ENCODE measurements around the gene CDK4.
"Not testable (repeated sequence)": the region's sequence is repeated elsewhere in the genome, so short reads cannot be mapped to it uniquely, and the experiment has no call there.

Gene CDK4

GRCh38 chr12:57724003-57724935 lies 27.8 kb downstream of the CDK4 start:
- DNase-seq, result no peak

DNA sequence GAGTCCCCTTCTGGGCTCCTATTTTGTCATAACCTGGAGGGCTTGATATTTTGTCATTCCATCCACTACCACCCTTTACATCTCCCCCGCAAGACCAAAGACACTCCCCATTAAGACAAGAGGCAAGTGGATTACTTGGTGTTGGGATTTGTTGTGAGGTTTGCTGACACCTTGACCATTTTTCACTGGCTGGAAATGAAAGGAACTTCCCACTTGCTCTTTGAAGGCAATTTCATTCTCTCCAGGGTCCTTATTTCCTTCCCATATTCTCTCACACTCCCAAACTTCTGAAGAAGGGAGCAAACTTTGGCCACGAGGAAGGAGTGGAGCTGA lies 28.5 kb downstream of the CDK4 start:
- no peak for DNase-seq

DNA sequence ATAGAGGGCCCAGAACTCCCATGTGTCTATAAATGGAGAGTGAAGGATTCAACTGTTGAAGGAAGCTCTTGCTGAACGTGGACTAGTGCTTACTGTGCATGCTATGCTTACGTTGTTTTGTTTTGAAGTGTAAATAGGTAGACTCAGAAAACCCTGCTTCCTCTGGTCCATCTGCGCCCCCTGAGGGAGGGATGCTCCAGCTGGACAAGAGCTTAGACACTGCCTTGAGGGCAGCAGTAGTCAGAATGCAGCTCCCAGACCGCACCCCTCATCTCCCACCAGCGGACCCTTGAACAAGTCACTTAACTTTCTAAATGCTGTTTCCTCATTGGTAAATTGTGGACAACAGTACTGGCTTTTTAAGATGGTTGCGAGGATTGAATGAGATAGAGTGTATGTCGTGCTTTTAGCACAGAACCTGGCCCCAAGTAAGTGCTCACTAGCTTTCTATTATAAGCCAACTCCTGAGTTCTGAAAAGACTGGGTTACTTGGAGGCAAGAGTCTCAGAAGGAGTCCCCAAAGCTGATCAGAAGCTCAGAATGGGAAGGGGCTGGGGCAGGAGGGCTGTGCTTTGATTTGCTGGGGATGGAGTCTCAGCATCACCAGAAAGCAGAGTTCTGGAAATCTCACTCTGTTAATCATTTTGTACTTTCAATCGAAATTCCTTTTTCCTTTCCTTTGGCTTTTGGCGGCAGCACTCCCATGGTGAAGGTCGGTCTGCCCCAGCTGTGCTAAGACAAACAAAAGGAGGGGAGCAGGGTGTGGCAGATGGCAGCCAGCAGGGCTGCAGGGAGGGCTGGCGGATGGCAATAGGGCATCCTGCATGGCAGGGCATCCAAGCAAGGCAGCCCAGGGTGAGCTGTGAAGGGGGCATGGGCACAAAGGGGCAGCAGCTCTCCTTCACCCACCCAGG lies 29.1 kb downstream of the CDK4 start:
- DNase-seq, result no peak

DNA sequence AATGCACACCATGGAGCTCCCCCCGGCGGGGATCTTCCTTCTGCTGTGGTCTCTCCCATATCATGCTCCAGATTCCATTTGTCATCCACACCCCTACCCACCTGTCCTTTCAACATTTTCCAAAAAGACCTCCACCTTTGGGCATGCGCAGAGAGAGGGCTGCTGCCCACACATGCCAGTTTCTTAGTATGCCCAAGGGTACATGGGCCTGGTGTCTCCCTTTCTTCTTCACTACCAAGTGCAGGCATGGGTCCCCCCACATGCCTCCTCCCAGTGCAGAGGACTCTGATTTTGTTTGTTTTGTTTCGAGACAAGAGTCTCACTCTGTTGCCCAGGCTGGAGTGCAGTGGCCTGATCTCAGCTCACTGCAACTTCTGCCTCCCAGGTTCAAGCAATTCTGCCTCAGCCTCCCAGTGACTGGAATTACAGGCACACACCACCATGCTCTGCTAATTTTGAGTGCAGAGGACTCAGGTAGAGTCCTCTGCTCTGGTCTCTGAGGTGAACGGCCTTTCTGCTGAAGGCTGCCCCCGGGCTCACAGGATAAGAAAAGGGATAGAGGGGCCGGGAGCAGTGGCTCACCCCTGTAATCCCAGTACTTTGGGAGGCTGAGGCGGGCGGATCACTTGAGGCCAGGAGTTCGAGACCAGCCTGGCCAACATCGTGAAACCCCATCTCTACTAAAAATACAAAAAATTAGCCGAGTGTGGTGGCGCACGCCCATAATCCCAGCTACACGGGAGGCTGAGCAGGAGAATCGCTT lies 30.1 kb downstream of the CDK4 start:
- not testable (repeated sequence) for DNase-seq

DNA sequence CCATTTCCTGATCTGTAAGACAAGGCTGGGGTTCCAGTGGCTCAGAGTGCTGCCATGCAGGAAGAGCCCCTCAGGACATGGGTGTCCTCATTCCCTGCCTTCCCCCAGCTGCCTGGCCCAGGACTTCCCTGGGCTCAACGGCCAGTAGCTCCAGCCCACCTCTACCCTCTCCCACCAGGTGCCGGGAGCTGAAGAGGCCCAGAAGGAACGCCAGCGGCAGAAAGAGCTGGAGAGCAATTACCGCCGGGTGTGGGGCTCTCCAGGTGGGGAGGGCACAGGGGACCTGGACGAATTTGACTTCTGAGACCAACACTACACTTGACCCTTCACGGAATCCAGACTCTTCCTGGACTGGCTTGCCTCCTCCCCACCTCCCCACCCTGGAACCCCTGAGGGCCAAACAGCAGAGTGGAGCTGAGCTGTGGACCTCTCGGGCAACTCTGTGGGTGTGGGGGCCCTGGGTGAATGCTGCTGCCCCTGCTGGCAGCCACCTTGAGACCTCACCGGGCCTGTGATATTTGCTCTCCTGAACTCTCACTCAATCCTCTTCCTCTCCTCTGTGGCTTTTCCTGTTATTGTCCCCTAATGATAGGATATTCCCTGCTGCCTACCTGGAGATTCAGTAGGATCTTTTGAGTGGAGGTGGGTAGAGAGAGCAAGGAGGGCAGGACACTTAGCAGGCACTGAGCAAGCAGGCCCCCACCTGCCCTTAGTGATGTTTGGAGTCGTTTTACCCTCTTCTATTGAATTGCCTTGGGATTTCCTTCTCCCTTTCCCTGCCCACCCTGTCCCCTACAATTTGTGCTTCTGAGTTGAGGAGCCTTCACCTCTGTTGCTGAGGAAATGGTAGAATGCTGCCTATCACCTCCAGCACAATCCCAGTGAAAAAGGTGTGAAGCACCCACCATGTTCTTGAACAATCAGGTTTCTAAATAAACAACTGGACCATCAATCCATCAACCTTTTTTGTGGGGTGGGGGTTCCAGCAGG lies 31.2 kb downstream of the CDK4 start:
- no peak for DNase-seq

DNA sequence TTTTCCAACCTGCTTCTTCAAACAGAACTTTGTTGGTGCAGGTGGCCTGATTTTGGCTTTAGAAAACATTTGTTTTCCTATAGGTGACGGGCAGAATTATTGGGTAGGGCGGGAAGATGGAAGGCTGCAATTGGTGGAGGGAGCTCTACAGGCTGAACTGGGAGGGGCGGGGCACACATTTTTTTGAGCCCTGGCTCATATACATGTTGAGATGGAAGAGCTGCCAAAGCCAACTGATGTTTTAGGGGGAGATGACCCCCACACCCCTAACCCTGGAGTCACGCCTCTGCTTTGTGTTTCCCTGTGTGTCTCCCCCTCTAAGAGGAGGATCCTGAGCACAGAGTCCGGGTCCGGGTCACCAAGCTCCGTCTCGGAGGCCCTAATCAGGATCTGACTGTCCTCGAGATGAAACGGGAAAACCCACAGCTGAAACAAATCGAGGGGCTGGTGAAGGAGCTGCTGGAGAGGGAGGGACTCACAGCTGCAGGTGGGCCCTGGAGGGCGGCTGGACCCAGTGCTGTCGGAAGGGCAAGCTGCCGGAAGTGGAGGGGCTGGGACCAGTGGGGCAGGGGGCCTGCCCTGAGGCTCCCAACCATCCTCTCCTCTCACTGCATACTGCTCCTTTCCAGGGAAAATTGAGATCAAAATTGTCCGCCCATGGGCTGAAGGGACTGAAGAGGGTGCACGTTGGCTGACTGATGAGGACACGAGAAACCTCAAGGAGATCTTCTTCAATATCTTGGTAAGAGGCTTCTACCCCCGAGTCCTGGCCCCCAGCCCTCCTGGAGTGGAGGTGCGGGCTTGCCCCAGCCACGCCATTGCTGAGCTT lies 32.1 kb downstream of the CDK4 start:
- DNase-seq, result no peak

- DNase-seq, result no peak
Measured at GRCh38 chr12:57718641-57719528, 33.2 kb downstream of the CDK4 start.

- DNase-seq, result no peak
Measured at GRCh38 chr12:57717846-57718640, 34.1 kb downstream of the CDK4 start.

GRCh38 chr12:57717131-57717530 lies 35.0 kb downstream of the CDK4 start:
- DNase-seq, result no peak

DNA sequence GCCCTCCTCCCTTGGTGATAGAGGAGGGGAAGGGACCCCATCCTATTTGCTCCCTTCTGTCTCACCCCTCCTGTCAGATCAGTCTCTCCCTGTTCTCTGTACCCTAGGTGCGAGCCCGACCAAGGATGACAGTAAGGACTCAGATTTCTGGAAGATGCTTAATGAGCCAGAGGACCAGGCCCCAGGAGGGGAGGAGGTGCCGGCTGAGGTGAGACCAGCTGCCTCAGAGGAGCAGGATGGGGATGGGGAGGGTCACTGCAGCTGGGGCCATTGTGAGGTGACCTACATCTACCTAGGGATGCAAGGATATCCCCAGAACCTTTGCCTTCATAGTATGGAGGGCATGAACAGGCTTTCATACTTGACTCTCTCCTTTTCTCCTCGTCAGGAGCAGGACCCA lies 35.8 kb downstream of the CDK4 start:
- no peak for DNase-seq

DNA sequence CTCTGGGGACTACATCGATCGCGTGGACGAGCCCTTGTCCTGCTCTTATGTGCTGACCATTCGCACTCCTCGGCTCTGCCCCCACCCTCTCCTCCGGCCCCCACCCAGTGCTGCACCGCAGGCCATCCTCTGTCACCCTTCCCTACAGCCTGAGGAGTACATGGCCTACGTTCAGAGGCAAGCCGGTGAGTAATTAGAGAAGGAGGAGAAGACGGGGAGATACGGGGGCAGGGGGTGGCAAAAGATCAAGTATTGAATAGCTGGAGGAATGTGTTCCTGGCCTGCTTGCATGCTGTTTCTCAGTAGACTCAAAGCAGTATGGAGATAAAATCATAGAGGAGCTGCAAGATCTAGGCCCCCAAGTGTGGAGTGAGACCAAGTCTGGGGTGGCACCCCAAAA lies 36.3 kb downstream of the CDK4 start:
- DNase-seq, result no peak

DNA sequence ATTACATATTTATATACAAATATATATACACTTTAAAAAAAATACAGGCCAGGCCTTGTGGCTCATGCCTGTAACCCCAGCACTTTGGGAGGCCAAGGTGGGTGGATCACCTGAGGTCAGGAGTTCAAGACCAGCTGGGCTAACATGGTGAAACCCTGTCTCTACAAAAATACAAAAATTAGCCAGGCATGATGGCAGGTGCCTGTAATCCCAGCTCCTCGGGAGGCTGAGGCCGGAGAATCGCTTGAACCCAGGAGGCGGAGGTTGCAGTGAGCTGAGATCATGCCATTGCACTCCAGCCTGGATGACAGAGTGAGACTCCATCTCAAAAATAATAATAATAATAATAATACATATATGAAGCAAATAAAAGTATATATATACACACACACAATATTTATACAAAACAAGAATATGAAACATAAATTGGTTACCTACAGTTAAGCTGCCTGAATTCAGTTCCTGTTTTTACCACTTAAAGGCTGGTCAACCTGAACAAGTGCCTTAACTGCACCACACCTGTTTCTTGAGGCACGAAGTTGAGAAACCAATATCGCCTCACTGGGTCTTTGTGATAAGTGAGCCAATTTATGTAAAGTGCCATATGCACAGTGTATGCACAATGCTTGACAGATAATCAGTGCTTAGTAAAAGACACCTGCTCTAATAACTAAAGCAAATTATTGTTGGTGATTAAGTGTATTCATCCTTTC lies 36.9 kb downstream of the CDK4 start:
- DNase-seq, result not testable (repeated sequence)

- DNase-seq, result no peak
Measured at GRCh38 chr12:57713209-57713608, 38.9 kb downstream of the CDK4 start.

GRCh38 chr12:57712701-57713100 lies 39.4 kb downstream of the CDK4 start:
- no peak for DNase-seq

DNA sequence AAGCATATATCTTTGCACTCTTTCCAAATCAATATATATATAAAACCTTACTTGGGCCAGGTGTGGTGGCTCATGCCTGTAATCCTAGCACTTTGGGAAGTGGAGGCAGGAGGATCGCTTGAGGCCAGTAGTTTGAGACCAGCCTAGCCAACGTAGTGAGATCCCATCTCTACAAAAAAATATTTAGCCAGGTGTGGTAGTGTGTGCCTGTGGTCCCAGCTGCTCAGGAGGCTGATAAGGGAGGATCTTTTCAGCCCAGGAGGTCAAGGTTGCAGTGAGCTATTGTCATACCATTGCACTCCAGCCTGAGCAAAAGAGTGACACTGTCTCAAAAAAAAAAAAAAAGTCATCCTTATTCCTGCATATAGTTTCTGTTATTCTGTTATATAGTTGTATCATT lies 43.8 kb downstream of the CDK4 start:
- no peak for DNase-seq

DNA sequence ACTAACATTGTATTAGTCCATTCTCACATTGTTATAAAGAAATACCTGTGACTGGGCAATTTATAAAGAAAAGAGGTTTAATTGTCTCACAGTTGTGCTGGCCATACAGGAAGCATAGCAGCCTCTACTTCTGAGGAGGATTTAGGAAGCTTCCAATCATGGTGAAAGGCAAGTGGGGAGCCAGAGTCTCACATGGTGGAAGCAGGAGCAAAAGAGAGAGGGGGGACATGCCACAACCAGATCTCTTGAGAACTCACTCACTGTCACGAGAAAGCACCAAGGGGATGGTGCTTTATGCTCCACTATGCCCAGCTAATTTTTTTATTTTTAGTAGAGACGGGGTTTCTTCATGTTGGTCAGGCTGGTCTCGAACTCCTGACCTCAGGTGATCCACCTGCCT lies 44.9 kb downstream of the CDK4 start:
- no peak for DNase-seq

- no peak for DNase-seq
Measured at GRCh38 chr12:57700317-57700716, 51.8 kb downstream of the CDK4 start.

GRCh38 chr12:57698414-57698813 lies 53.7 kb downstream of the CDK4 start:
- DNase-seq, result no peak

All from activated CD4-positive, alpha-beta T cell treated with anti-CD3 and anti-CD28 coated beads, Interleukin-2, amount 50 U/mL, for 48 hours (primary cell).